ENCODE results near the gene ARHGAP8.
"Not testable (repeated sequence)": the region's sequence is repeated elsewhere in the genome, so short reads cannot be mapped to it uniquely, and the experiment has no call there.

The ARHGAP8 gene

GRCh38 chr22:44848791-44849420, 96.5 kb downstream of the ARHGAP8 start:
- H3K36me3 ChIP-seq (ENCODE audit: control insufficient read depth, insufficient read depth, low read length) = no peaks in the 10 kb centered on the region

GRCh38 chr22:44850946-44851345, 98.6 kb downstream of the ARHGAP8 start:
- H3K36me3 ChIP-seq (ENCODE audit: control insufficient read depth, insufficient read depth, low read length) = no peaks in the 10 kb centered on the region
- no peaks in the 10 kb centered on the region for H3K27me3 ChIP-seq (ENCODE audit: control insufficient read depth, insufficient read depth, low read length)
- no peaks in the 10 kb centered on the region for H3K4me1 ChIP-seq (ENCODE audit: control insufficient read depth, insufficient read depth, low read length)
- H3K9me3 ChIP-seq (ENCODE audit: control insufficient read depth, low read length) = no peaks in the 10 kb centered on the region
- no peak overlapping the region for H3K9ac ChIP-seq (ENCODE audit: low read length)
- H3K4me3 ChIP-seq (ENCODE audit: low read length) = no peak overlapping the region

More at GRCh38 chr22:44848791-44849420, 96.5 kb downstream of the ARHGAP8 start:
- H3K4me1 ChIP-seq (ENCODE audit: control insufficient read depth, insufficient read depth, low read length) = no peaks in the 10 kb centered on the region
- H3K4me3 ChIP-seq (ENCODE audit: low read length) = no peak overlapping the region
- H3K27me3 ChIP-seq (ENCODE audit: control insufficient read depth, insufficient read depth, low read length) = no peaks in the 10 kb centered on the region
- no peaks in the 10 kb centered on the region for H3K9me3 ChIP-seq (ENCODE audit: control insufficient read depth, low read length)
- no peak overlapping the region for H3K9ac ChIP-seq (ENCODE audit: low read length)

GRCh38 chr22:44854641-44855040, 102.3 kb downstream of the ARHGAP8 start:
- H3K4me1 ChIP-seq (ENCODE audit: control insufficient read depth, insufficient read depth, low read length); H3K27me3 ChIP-seq (ENCODE audit: control insufficient read depth, insufficient read depth, low read length); H3K4me3 ChIP-seq (ENCODE audit: low read length); H3K36me3 ChIP-seq (ENCODE audit: control insufficient read depth, insufficient read depth, low read length); H3K9me3 ChIP-seq (ENCODE audit: control insufficient read depth, low read length); H3K9ac ChIP-seq (ENCODE audit: low read length): not testable (repeated sequence)

GRCh38 chr22:44855855-44856254, 103.5 kb downstream of the ARHGAP8 start:
- Histone ChIP-seq H3K36me3 (ENCODE audit: control insufficient read depth, insufficient read depth, low read length) (no peaks in the 10 kb centered on the region), H3K4me3 (ENCODE audit: low read length) (no peak overlapping the region), H3K9me3 (ENCODE audit: control insufficient read depth, low read length) (no peaks in the 10 kb centered on the region), H3K4me1 (ENCODE audit: control insufficient read depth, insufficient read depth, low read length) (no peaks in the 10 kb centered on the region), H3K27me3 (ENCODE audit: control insufficient read depth, insufficient read depth, low read length) (no peaks in the 10 kb centered on the region), H3K9ac (ENCODE audit: low read length) (no peak overlapping the region)

GRCh38 chr22:44858819-44859218, 106.4 kb downstream of the ARHGAP8 start:
- H3K9ac ChIP-seq (ENCODE audit: low read length); H3K4me1 ChIP-seq (ENCODE audit: control insufficient read depth, insufficient read depth, low read length); H3K9me3 ChIP-seq (ENCODE audit: control insufficient read depth, low read length); H3K27me3 ChIP-seq (ENCODE audit: control insufficient read depth, insufficient read depth, low read length); H3K36me3 ChIP-seq (ENCODE audit: control insufficient read depth, insufficient read depth, low read length); H3K4me3 ChIP-seq (ENCODE audit: low read length): not testable (repeated sequence)

GRCh38 chr22:44859641-44860040, 107.3 kb downstream of the ARHGAP8 start:
- Histone ChIP-seq H3K9ac (ENCODE audit: low read length) (no peak overlapping the region), H3K27me3 (ENCODE audit: control insufficient read depth, insufficient read depth, low read length) (no peaks in the 10 kb centered on the region), H3K4me1 (ENCODE audit: control insufficient read depth, insufficient read depth, low read length) (no peaks in the 10 kb centered on the region), H3K4me3 (ENCODE audit: low read length) (no peak overlapping the region), H3K9me3 (ENCODE audit: control insufficient read depth, low read length) (no peaks in the 10 kb centered on the region), H3K36me3 (ENCODE audit: control insufficient read depth, insufficient read depth, low read length) (no peaks in the 10 kb centered on the region)

- no peaks in the 10 kb centered on the region for H3K27me3 ChIP-seq (ENCODE audit: control insufficient read depth, insufficient read depth, low read length)
- no peaks in the 10 kb centered on the region for H3K36me3 ChIP-seq (ENCODE audit: control insufficient read depth, insufficient read depth, low read length)
- no peak overlapping the region for H3K9ac ChIP-seq (ENCODE audit: low read length)
- no peak overlapping the region for H3K4me3 ChIP-seq (ENCODE audit: low read length)
- no peaks in the 10 kb centered on the region for H3K4me1 ChIP-seq (ENCODE audit: control insufficient read depth, insufficient read depth, low read length)
- no peaks in the 10 kb centered on the region for H3K9me3 ChIP-seq (ENCODE audit: control insufficient read depth, low read length)
Observed at GRCh38 chr22:44860311-44860710, 107.9 kb downstream of the ARHGAP8 start.

GRCh38 chr22:44861245-44861644, 108.9 kb downstream of the ARHGAP8 start:
- H3K4me1 ChIP-seq (ENCODE audit: control insufficient read depth, insufficient read depth, low read length) = no peaks in the 10 kb centered on the region
- no peaks in the 10 kb centered on the region for H3K9me3 ChIP-seq (ENCODE audit: control insufficient read depth, low read length)
- no peak overlapping the region for H3K4me3 ChIP-seq (ENCODE audit: low read length)

GRCh38 chr22:44862281-44862680, 109.9 kb downstream of the ARHGAP8 start:
- no peaks in the 10 kb centered on the region for H3K9me3 ChIP-seq (ENCODE audit: control insufficient read depth, low read length)
- no peaks in the 10 kb centered on the region for H3K36me3 ChIP-seq (ENCODE audit: control insufficient read depth, insufficient read depth, low read length)
- H3K4me3 ChIP-seq (ENCODE audit: low read length) = no peak overlapping the region
- H3K4me1 ChIP-seq (ENCODE audit: control insufficient read depth, insufficient read depth, low read length) = no peaks in the 10 kb centered on the region
- H3K27me3 ChIP-seq (ENCODE audit: control insufficient read depth, insufficient read depth, low read length) = no peaks in the 10 kb centered on the region
- no peak overlapping the region for H3K9ac ChIP-seq (ENCODE audit: low read length)

More at GRCh38 chr22:44861245-44861644, 108.9 kb downstream of the ARHGAP8 start:
- Histone ChIP-seq H3K27me3 (ENCODE audit: control insufficient read depth, insufficient read depth, low read length) (no peaks in the 10 kb centered on the region), H3K36me3 (ENCODE audit: control insufficient read depth, insufficient read depth, low read length) (no peaks in the 10 kb centered on the region), H3K9ac (ENCODE audit: low read length) (no peak overlapping the region)

GRCh38 chr22:44862981-44863860, 110.8 kb downstream of the ARHGAP8 start:
- Histone ChIP-seq H3K36me3 (ENCODE audit: control insufficient read depth, insufficient read depth, low read length) (no peaks in the 10 kb centered on the region), H3K27me3 (ENCODE audit: control insufficient read depth, insufficient read depth, low read length) (no peaks in the 10 kb centered on the region), H3K9ac (ENCODE audit: low read length) (no peak overlapping the region), H3K4me1 (ENCODE audit: control insufficient read depth, insufficient read depth, low read length) (no peaks in the 10 kb centered on the region), H3K9me3 (ENCODE audit: control insufficient read depth, low read length) (no peaks in the 10 kb centered on the region), H3K4me3 (ENCODE audit: low read length) (no peak overlapping the region)

- Histone ChIP-seq H3K4me1 (ENCODE audit: control insufficient read depth, insufficient read depth, low read length) (peaks cover 8% of the 10 kb centered on the region), H3K9ac (ENCODE audit: low read length) (no peak overlapping the region), H3K36me3 (ENCODE audit: control insufficient read depth, insufficient read depth, low read length) (no peaks in the 10 kb centered on the region), H3K27me3 (ENCODE audit: control insufficient read depth, insufficient read depth, low read length) (no peaks in the 10 kb centered on the region), H3K4me3 (ENCODE audit: low read length) (no peak overlapping the region), H3K9me3 (ENCODE audit: control insufficient read depth, low read length) (no peaks in the 10 kb centered on the region)
Observed at GRCh38 chr22:44865193-44866057, 113.0 kb downstream of the ARHGAP8 start.

GRCh38 chr22:44869196-44869595, 116.8 kb downstream of the ARHGAP8 start:
- Histone ChIP-seq H3K27me3 (ENCODE audit: control insufficient read depth, insufficient read depth, low read length) (no peaks in the 10 kb centered on the region), H3K9me3 (ENCODE audit: control insufficient read depth, low read length) (no peaks in the 10 kb centered on the region), H3K4me1 (ENCODE audit: control insufficient read depth, insufficient read depth, low read length) (peaks cover 8% of the 10 kb centered on the region), H3K4me3 (ENCODE audit: low read length) (no peak overlapping the region), H3K36me3 (ENCODE audit: control insufficient read depth, insufficient read depth, low read length) (no peaks in the 10 kb centered on the region), H3K9ac (ENCODE audit: low read length) (no peak overlapping the region)
